Measurements from ENCODE around the gene PRPH. TPM values are rescaled to one million over a fixed set of nuclear protein-coding genes. Genes with fewer than 3 reads are reported as not detected.
A peak's percentile ranks its signal among the peaks of the same experiment; 100 is the strongest.
"Not testable (repeated sequence)": the region's sequence is repeated elsewhere in the genome, so short reads cannot be mapped to it uniquely, and the experiment has no call there.

PRPH gene
- total and polyA plus RNA-seq, 4 donors: 0.19 to 2.7 (median 0.67) TPM

GRCh38 chr12:49332441-49332861 lies 37.5 kb downstream of the PRPH start:
- Histone ChIP-seq H3K9me3 (ENCODE audit: control insufficient read depth in 4 of 4, insufficient read depth in 3 of 4, low read length in 3 of 4) (peaks cover 0 to 3% (median 0%) of the 10 kb centered on the region in 4 donors), H3K27ac (ENCODE audit: low read depth in 1 of 2, low read length in 1 of 2) (no peak overlapping the region), H3K4me3 (no peak overlapping the region), H3K4me1 (ENCODE audit: control insufficient read depth in 5 of 5, insufficient read depth in 5 of 5, low read length in 5 of 5) (peaks cover 0 to 12% (median 5%) of the 10 kb centered on the region in 5 donors), H3K9ac (ENCODE audit: insufficient read depth in 1 of 2, low read length in 2 of 2) (no peak overlapping the region), H3K27me3 (ENCODE audit: control insufficient read depth in 3 of 3, insufficient read depth in 3 of 3, low read length in 2 of 3) (peaks cover 7 to 42% (median 39%) of the 10 kb centered on the region in 3 donors), H3K36me3 (ENCODE audit: control insufficient read depth in 4 of 4, insufficient read depth in 4 of 4, low read length in 4 of 4) (peaks cover 0 to 7% (median 0%) of the 10 kb centered on the region in 4 donors)
- 60 to 65% methylated on average over 17 of the region's 17 CpGs for WGBS, 2 donors
- no peak for ATAC-seq (ENCODE audit: insufficient read depth, low FRiP score)
- TF ChIP-seq, protein P1, sequence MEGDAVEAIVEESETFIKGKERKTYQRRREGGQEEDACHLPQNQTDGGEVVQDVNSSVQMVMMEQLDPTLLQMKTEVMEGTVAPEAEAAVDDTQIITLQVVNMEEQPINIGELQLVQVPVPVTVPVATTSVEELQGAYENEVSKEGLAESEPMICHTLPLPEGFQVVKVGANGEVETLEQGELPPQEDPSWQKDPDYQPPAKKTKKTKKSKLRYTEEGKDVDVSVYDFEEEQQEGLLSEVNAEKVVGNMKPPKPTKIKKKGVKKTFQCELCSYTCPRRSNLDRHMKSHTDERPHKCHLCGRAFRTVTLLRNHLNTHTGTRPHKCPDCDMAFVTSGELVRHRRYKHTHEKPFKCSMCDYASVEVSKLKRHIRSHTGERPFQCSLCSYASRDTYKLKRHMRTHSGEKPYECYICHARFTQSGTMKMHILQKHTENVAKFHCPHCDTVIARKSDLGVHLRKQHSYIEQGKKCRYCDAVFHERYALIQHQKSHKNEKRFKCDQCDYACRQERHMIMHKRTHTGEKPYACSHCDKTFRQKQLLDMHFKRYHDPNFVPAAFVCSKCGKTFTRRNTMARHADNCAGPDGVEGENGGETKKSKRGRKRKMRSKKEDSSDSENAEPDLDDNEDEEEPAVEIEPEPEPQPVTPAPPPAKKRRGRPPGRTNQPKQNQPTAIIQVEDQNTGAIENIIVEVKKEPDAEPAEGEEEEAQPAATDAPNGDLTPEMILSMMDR (IDR thresholded peaks at IDR 0.05; ENCODE audit: control extremely low read depth, extremely low read depth): no peak
- DNase-seq: no peak

GRCh38 chr12:49332891-49333371 lies 38.0 kb downstream of the PRPH start:
- H3K27ac ChIP-seq (ENCODE audit: low read depth in 1 of 2, low read length in 1 of 2): no peak overlapping the region
- ATAC-seq (ENCODE audit: insufficient read depth, low FRiP score) (no peak), DNase-seq (peak in 1 of 3 donors; percentile 37)
- H3K9ac ChIP-seq (ENCODE audit: insufficient read depth in 1 of 2, low read length in 2 of 2): no peak overlapping the region
- H3K4me3 ChIP-seq: no peak overlapping the region
- H3K4me1 ChIP-seq (ENCODE audit: control insufficient read depth in 5 of 5, insufficient read depth in 5 of 5, low read length in 5 of 5): peaks cover 0 to 13% (median 5%) of the 10 kb centered on the region in 5 donors
- peaks cover 0 to 3% (median 0%) of the 10 kb centered on the region in 4 donors for H3K9me3 ChIP-seq (ENCODE audit: control insufficient read depth in 4 of 4, insufficient read depth in 3 of 4, low read length in 3 of 4)
- 10 to 19% methylated on average over 38 to 40 of the region's 40 CpGs for WGBS, 2 donors
- H3K36me3 ChIP-seq (ENCODE audit: control insufficient read depth in 4 of 4, insufficient read depth in 4 of 4, low read length in 4 of 4): peaks cover 0 to 7% (median 0%) of the 10 kb centered on the region in 4 donors
- TF ChIP-seq, protein P1 (IDR thresholded peaks at IDR 0.05; ENCODE audit: control extremely low read depth, extremely low read depth): no peak
- peaks cover 7 to 47% (median 44%) of the 10 kb centered on the region in 3 donors for H3K27me3 ChIP-seq (ENCODE audit: control insufficient read depth in 3 of 3, insufficient read depth in 3 of 3, low read length in 2 of 3)

DNA sequence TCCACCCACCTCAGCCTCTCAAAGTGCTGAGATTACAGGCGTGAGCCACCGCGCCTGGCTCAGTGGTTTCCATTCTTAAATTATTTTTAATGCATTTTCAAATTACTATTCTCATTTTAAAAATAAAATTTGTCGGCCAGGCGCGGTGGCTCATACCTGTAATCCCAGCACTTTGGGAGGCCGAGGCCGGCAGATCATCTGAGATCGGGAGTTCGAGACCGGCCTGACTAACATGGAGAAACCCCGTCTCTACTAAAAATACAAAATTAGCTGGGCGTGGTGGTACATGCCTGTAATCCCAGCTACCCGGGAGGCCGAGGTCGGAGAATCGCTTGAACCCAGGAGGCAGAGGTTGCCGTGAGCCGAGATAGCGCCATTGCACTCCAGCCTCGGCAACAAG lies 38.8 kb downstream of the PRPH start:
- H3K4me1 ChIP-seq (ENCODE audit: control insufficient read depth in 5 of 5, insufficient read depth in 5 of 5, low read length in 5 of 5): peaks cover 0 to 14% (median 5%) of the 10 kb centered on the region in 5 donors
- H3K4me3 ChIP-seq; H3K36me3 ChIP-seq (ENCODE audit: control insufficient read depth in 4 of 4, insufficient read depth in 4 of 4, low read length in 4 of 4); ATAC-seq (ENCODE audit: insufficient read depth, low FRiP score); H3K9me3 ChIP-seq (ENCODE audit: control insufficient read depth in 4 of 4, insufficient read depth in 3 of 4, low read length in 3 of 4); DNase-seq; H3K9ac ChIP-seq (ENCODE audit: insufficient read depth in 1 of 2, low read length in 2 of 2); H3K27ac ChIP-seq (ENCODE audit: low read depth in 1 of 2, low read length in 1 of 2): not testable (repeated sequence)
- H3K27me3 ChIP-seq (ENCODE audit: control insufficient read depth in 3 of 3, insufficient read depth in 3 of 3, low read length in 2 of 3): peaks cover 7 to 55% (median 50%) of the 10 kb centered on the region in 3 donors
- WGBS, 2 donors: 38 to 45% methylated on average over 21 of the region's 21 CpGs

DNA sequence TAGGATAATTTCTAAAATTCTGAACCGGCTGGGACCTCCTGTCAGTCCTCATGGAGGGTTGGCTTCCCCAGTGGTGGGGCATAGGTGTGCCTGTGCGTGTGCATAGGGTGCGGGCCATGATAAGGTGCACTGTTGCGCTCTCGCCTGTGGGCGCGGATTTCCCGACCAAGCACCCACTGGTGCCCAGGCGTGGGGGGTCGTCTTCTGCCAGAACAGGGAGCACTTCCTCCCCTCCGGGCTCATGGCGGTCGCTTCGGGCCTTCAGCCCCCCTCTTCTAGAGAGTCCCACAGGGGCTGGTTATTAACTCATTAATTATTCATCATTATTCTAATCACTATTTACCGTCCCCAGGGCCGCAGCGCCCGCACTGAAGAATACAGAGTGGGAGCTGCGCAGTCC lies 39.3 kb downstream of the PRPH start:
- Histone ChIP-seq H3K4me3 (no peak overlapping the region), H3K9me3 (ENCODE audit: control insufficient read depth in 4 of 4, insufficient read depth in 3 of 4, low read length in 3 of 4) (peaks cover 0 to 3% (median 0%) of the 10 kb centered on the region in 4 donors), H3K27me3 (ENCODE audit: control insufficient read depth in 3 of 3, insufficient read depth in 3 of 3, low read length in 2 of 3) (peaks cover 7 to 60% (median 50%) of the 10 kb centered on the region in 3 donors), H3K27ac (ENCODE audit: low read depth in 1 of 2, low read length in 1 of 2) (no peak overlapping the region), H3K36me3 (ENCODE audit: control insufficient read depth in 4 of 4, insufficient read depth in 4 of 4, low read length in 4 of 4) (peaks cover 0 to 7% (median 0%) of the 10 kb centered on the region in 4 donors), H3K4me1 (ENCODE audit: control insufficient read depth in 5 of 5, insufficient read depth in 5 of 5, low read length in 5 of 5) (peaks cover 0 to 14% (median 5%) of the 10 kb centered on the region in 5 donors), H3K9ac (ENCODE audit: insufficient read depth in 1 of 2, low read length in 2 of 2) (no peak overlapping the region)
- 23 to 38% methylated on average over 19 of the region's 19 CpGs for WGBS, 2 donors
- no peak for DNase-seq
- ATAC-seq (ENCODE audit: insufficient read depth, low FRiP score): no peak
- TF ChIP-seq, protein P1 (IDR thresholded peaks at IDR 0.05; ENCODE audit: control extremely low read depth, extremely low read depth): no peak
